IMR-90 (cell line): Measurements from ENCODE around the gene B3GALT6. TPM values are rescaled to one million over a fixed set of nuclear protein-coding genes. Genes with fewer than 3 reads are reported as not detected.

ENCODE experiments used
- ATAC-seq: fragments of 200-7000 bp; cut with Tn5 transposase; 2 replicates; pipeline ENCODE4 v1.9.1; 2020; ENCODE audit warnings: low read depth, mild to moderate bottlenecking, moderate library complexity
- BruUV-seq: library from RNA; stranded (reverse); fragments of 400-500 nt; replicated peaks from 2 replicates; lab custom pipeline; 2021; lab: Mats Ljungman, UMichigan
- CTCF ChIA-PET: fragments of 300-600 bp; formaldehyde crosslinking; extraction: SDS; loops from one replicate; lab custom pipeline; 2021; ENCODE audit warnings: antibody characterized with exemption; lab: Yijun Ruan, JAX
- POLR2A ChIA-PET: fragments of 300-600 bp; sonication (Branson Sonifier 250); formaldehyde crosslinking; loops from one replicate; lab custom pipeline; 2022; ENCODE audit warnings: antibody characterized with exemption; ENCODE audit not compliant: unreplicated experiment; lab: Charles Lee
- DNase-seq: peaks from one replicate; pipeline ENCODE4 v3.0.0; 2013
- H2AFZ ChIP-seq: replicated peaks from 2 replicates; pipeline ENCODE3; 2013; ENCODE audit warnings: low read length, mild to moderate bottlenecking; ENCODE audit not compliant: poor library complexity
- H2AK5ac ChIP-seq: 2 replicates; pipeline ENCODE4 v1.6.1; 2013; ENCODE audit warnings: low read depth, low read length, inconsistent platforms
- H2AK9ac ChIP-seq: replicated peaks from 2 replicates; pipeline ENCODE3; 2013; ENCODE audit warnings: mild to moderate bottlenecking, low read depth, low read length, moderate library complexity; ENCODE audit not compliant: poor library complexity
- H2BK120ac ChIP-seq: 2 replicates; pipeline ENCODE4 v1.6.1; 2013; ENCODE audit warnings: low read depth, low read length, inconsistent platforms
- H2BK15ac ChIP-seq: 3 replicates; pipeline ENCODE4 v1.6.1; 2013; ENCODE audit warnings: low read depth, low read length, inconsistent platforms
- H2BK20ac ChIP-seq: 2 replicates; pipeline ENCODE4 v1.6.1; 2013; ENCODE audit warnings: low read depth, mild to moderate bottlenecking, inconsistent platforms, low read length, moderate library complexity
- H2BK5ac ChIP-seq: 2 replicates; pipeline ENCODE4 v1.6.1; 2013; ENCODE audit warnings: mild to moderate bottlenecking, low read depth, low read length, inconsistent platforms; ENCODE audit not compliant: poor library complexity, severe bottlenecking
- H3K14ac ChIP-seq: replicated peaks from 2 replicates; pipeline ENCODE4 v1.6.1; 2013; ENCODE audit warnings: low read depth, low read length, inconsistent platforms
- H3K18ac ChIP-seq: 2 replicates; pipeline ENCODE4 v1.6.1; 2013; ENCODE audit warnings: low read depth, low read length, control low read depth
- H3K23ac ChIP-seq: 2 replicates; pipeline ENCODE4 v1.6.1; 2013; ENCODE audit warnings: low read depth, low read length, inconsistent platforms
- H3K27ac ChIP-seq: 2 replicates; pipeline ENCODE4 v1.5.1; 2013; ENCODE audit warnings: mild to moderate bottlenecking, control low read depth, low read length; ENCODE audit not compliant: insufficient read depth
- H3K27me3 ChIP-seq: 2 replicates; pipeline ENCODE4 v1.6.1; 2013; ENCODE audit warnings: low read length; ENCODE audit not compliant: control insufficient read depth, insufficient read depth
- H3K36me3 ChIP-seq: 2 replicates; pipeline ENCODE4 v1.6.1; 2013; ENCODE audit warnings: low read length, mixed read lengths; ENCODE audit not compliant: control insufficient read depth, insufficient read depth
- H3K4ac ChIP-seq: 2 replicates; pipeline ENCODE4 v1.6.1; 2013; ENCODE audit warnings: low read depth, low read length, inconsistent platforms
- H3K4me1 ChIP-seq: 2 replicates; pipeline ENCODE4 v1.6.1; 2013; ENCODE audit warnings: low read length, mixed read lengths; ENCODE audit not compliant: control insufficient read depth, insufficient read depth
- H3K4me2 ChIP-seq: 2 replicates; pipeline ENCODE4 v1.6.1; 2013; ENCODE audit warnings: low read depth, mild to moderate bottlenecking, control low read depth, low read length, moderate library complexity
- H3K4me3 ChIP-seq: 2 replicates; pipeline ENCODE4 v1.5.1; 2013; ENCODE audit warnings: low read depth, mild to moderate bottlenecking, control low read depth, low read length, moderate library complexity; ENCODE audit not compliant: insufficient read depth
- H3K56ac ChIP-seq: 2 replicates; pipeline ENCODE4 v1.6.1; 2013; ENCODE audit warnings: low read length, inconsistent platforms; ENCODE audit not compliant: insufficient read depth; ENCODE audit errors: extremely low read depth
- H3K79me1 ChIP-seq, 2 experiments: 2 replicates each; pipeline ENCODE4 v1.6.1; 2013; ENCODE audit warnings: low read length in 2 of 2, inconsistent platforms in 1 of 2, low read depth in 1 of 2
- H3K9ac ChIP-seq: 2 replicates; pipeline ENCODE4 v1.6.1; 2013; ENCODE audit warnings: low read depth, low read length, control low read depth
- H3K9me1 ChIP-seq: 2 replicates; pipeline ENCODE4 v1.6.1; 2013; ENCODE audit warnings: low read length, inconsistent platforms; ENCODE audit not compliant: insufficient read depth
- H3K9me3 ChIP-seq: 2 replicates; pipeline ENCODE4 v1.6.1; 2013; ENCODE audit warnings: low read length; ENCODE audit not compliant: control insufficient read depth, insufficient read depth
- H4K20me1 ChIP-seq: 2 replicates; pipeline ENCODE4 v1.6.1; 2013; ENCODE audit warnings: low read length, inconsistent platforms; ENCODE audit not compliant: insufficient read depth
- H4K5ac ChIP-seq: 2 replicates; pipeline ENCODE4 v1.6.1; 2013; ENCODE audit warnings: mild to moderate bottlenecking, low read depth, low read length, control low read depth
- H4K8ac ChIP-seq, 2 experiments: 2 replicates each; pipeline ENCODE4 v1.6.1; 2013; ENCODE audit warnings: low read depth in 2 of 2, low read length in 2 of 2, control low read depth in 1 of 2, inconsistent platforms in 1 of 2
- H4K91ac ChIP-seq: 2 replicates; pipeline ENCODE4 v1.6.1; 2013; ENCODE audit warnings: low read depth, low read length, inconsistent platforms; ENCODE audit not compliant: insufficient read depth
- CEBPB ChIP-seq: IDR thresholded peaks from 2 replicates; pipeline ENCODE4 v1.6.1; 2012; ENCODE audit warnings: low read depth, low read length, improper control_type of control experiment
- CHD1 ChIP-seq: IDR thresholded peaks from 2 replicates; pipeline ENCODE4 v1.6.1; 2012; ENCODE audit warnings: low read depth, low read length, improper control_type of control experiment
- FOS ChIP-seq: fragments of 150-350 bp; IDR thresholded peaks from 2 replicates; pipeline ENCODE4 v1.6.1; 2016; ENCODE audit warnings: low read depth, low read length
- WGBS, 2 experiments: methylation state at CpG; one replicate each; pipeline versions ENCODE4 v1.1.5 to v1.1.7; 2013; ENCODE audit warnings: missing lambda C conversion rate in 2 of 2; ENCODE audit not compliant: insufficient read length in 1 of 2; ENCODE audit errors: extremely low coverage in 2 of 2; 5-methylcytosine and 5-hydroxymethylcytosine counted together
- dilution Hi-C: fragments of 300-500 bp; cut with HindIII; formaldehyde crosslinking; loops from one replicate; pipeline ENCODE4 v1.14.3; 2018; ENCODE audit warnings: low sequenced_read_pairs; ENCODE audit not compliant: unreplicated experiment
- in situ Hi-C: fragments of 300-500 bp; cut with MboI; formaldehyde crosslinking; loops from 3 replicates; pipeline ENCODE4 v1.14.3; 2019; ENCODE audit warnings: low sequenced_read_pairs, inconsistent platforms, mixed read lengths
- intact Hi-C: fragments of 100-400 bp; cut with micrococcal nuclease; formaldehyde crosslinking; loops from 2 replicates; pipeline ENCODE4 v1.10.0; 2022
- polyA plus RNA-seq, 3 experiments: library from polyadenylated mRNA; depleted of rRNA; stranded (reverse); fragments of >200 nt; gene quantifications; 2 replicates each; pipeline ENCODE4 v1.2.3, GENCODE V29; 2012; ENCODE audit warnings: low replicate concordance in 1 of 3
- total RNA-seq: library from RNA; depleted of rRNA; stranded (reverse); fragments of >200 nt; gene quantifications from 2 replicates; pipeline ENCODE4 v1.2.3, GENCODE V29; 2012

Gene B3GALT6
- total and polyA plus RNA-seq, 2 of the 4 experiments (the other 2 are of a cell fraction): 12.2 to 23.0 TPM

DNA sequence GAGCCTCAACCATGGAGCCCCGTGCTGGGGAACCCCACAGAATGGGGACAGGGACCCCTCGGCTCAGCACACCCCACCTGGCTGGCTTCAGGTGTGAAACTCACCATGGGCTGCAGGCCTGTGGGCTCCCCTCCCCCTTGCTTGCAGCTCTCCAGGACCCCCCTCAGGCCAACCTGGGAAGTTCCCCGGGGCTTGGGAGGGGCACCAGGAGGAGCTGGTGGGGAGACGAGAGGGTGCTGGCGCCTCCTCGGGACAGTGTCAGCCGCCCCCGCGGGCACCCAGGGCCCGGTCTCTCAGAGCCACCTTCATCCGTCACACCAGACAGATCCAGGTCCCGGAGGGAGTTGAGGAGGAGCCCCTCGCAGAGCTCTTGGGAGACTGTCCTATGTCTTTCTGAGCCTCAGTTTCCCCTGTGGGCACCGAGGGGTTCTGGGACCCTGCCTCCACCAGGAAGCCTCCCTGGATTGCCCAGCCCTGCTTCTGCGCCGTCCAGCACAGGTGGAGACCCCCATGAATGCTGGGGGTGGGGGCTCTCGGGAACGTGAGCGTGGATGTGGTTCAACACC is 25.0 kb upstream of the B3GALT6 start:
- Histone ChIP-seq H3K4ac (no peak overlapping the region), H4K20me1 (no peaks in the 10 kb centered on the region; the same call in 1 of the 2 replicates), H3K14ac (no peak overlapping the region), H2AFZ (no peak overlapping the region), H3K79me1 (no peaks in the 10 kb centered on the region), H4K5ac (no peak overlapping the region), H3K4me1 (peaks cover 12% of the 10 kb centered on the region), H3K27ac (no peak overlapping the region), H2AK9ac (no peak overlapping the region), H3K9me3 (no peaks in the 10 kb centered on the region), H3K4me3 (no peak overlapping the region), H4K8ac (no peak overlapping the region), H2AK5ac (no peak overlapping the region), H2BK120ac (no peak overlapping the region), H3K27me3 (no peaks in the 10 kb centered on the region; the same call in 1 of the 2 replicates), H2BK15ac (no peak overlapping the region), H3K4me2 (no peak overlapping the region), H3K9ac (no peak overlapping the region), H3K36me3 (no peaks in the 10 kb centered on the region), H3K18ac (no peak overlapping the region), H3K56ac (no peak overlapping the region), H4K91ac (no peak overlapping the region), H2BK5ac (no peak overlapping the region), H2BK20ac (no peak overlapping the region), H3K23ac (no peak overlapping the region), H3K9me1 (no peaks in the 10 kb centered on the region)
- no peak for DNase-seq
- BruUV-seq: no TSS peak
- no CpG with 5 or more reads among the region's 19 CpGs for WGBS, 2 experiments
- POLR2A ChIA-PET: no interaction called here
- intact Hi-C loops (no loop called here), in situ Hi-C loops (no loop called here), dilution Hi-C loops (no loop called here)
- TF ChIP-seq CEBPB: no peak
- no peak for TF ChIP-seq CHD1
- TF ChIP-seq FOS: no peak
- no peak for ATAC-seq
- CTCF ChIA-PET: no interaction called here
